Limb (tissue), 2 donors: ENCODE measurements around the gene PTPRU.

Experiments used
- DNase-seq, 2 donors: peaks; one replicate each; pipeline ENCODE4 v3.0.0-alpha.2; 2016; ENCODE audit errors: extremely low spot score in 2 of 2

Gene PTPRU

GRCh38 chr1:29243871-29244200, 7.5 kb downstream of the PTPRU start:
- DNase-seq: no peak

- no peak for DNase-seq
Observed at GRCh38 chr1:29245261-29245660, 8.9 kb downstream of the PTPRU start.

- peak in 1 of 2 donors; percentile 54 for DNase-seq
Observed at GRCh38 chr1:29245876-29246275, 9.6 kb downstream of the PTPRU start.

- DNase-seq: no peak
Observed at GRCh38 chr1:29247044-29247443, 10.7 kb downstream of the PTPRU start.

GRCh38 chr1:29247571-29248273, 11.4 kb downstream of the PTPRU start:
- DNase-seq: no peak

GRCh38 chr1:29248409-29248808, 12.1 kb downstream of the PTPRU start:
- no peak for DNase-seq

- peak in 1 of 2 donors; percentile 68 for DNase-seq
Observed at GRCh38 chr1:29249170-29249691, 12.9 kb downstream of the PTPRU start.

- no peak for DNase-seq
Observed at GRCh38 chr1:29249951-29250581, 13.7 kb downstream of the PTPRU start.

GRCh38 chr1:29251164-29252124, 15.1 kb downstream of the PTPRU start:
- DNase-seq: no peak

GRCh38 chr1:29253180-29253579, 16.9 kb downstream of the PTPRU start:
- no peak for DNase-seq

- no peak for DNase-seq
Observed at GRCh38 chr1:29254346-29254745, 18.0 kb downstream of the PTPRU start.

GRCh38 chr1:29255134-29255666, 18.9 kb downstream of the PTPRU start:
- DNase-seq: no peak

GRCh38 chr1:29256394-29256793, 20.1 kb downstream of the PTPRU start:
- DNase-seq: no peak

- peak in 1 of 2 donors; percentile 71 for DNase-seq
Observed at GRCh38 chr1:29256979-29257804, 20.9 kb downstream of the PTPRU start.

GRCh38 chr1:29258189-29258975, 22.1 kb downstream of the PTPRU start:
- DNase-seq: no peak

GRCh38 chr1:29258976-29259801, 22.9 kb downstream of the PTPRU start:
- no peak for DNase-seq

GRCh38 chr1:29259802-29260441, 23.6 kb downstream of the PTPRU start:
- peak in 1 of 2 donors; percentile 69 for DNase-seq

- DNase-seq: peak in 1 of 2 donors; percentile 33
Observed at GRCh38 chr1:29260531-29260930, 24.2 kb downstream of the PTPRU start.
